GM23248 (cell line): Measurements from ENCODE around the gene CLEC4G.

ENCODE experiments used
- EZH2 ChIP-seq: fragments of 200-600 bp; sonication (generic); IDR thresholded peaks from 2 replicates; pipeline ENCODE4 v1.6.1; 2018; ENCODE audit warnings: antibody characterized with exemption, mild to moderate bottlenecking; ENCODE audit not compliant: insufficient read depth, poor library complexity, severe bottlenecking
- EZH2phosphoT487 ChIP-seq: fragments of 200-600 bp; sonication (generic); IDR thresholded peaks from 2 replicates; pipeline ENCODE4 v1.6.1; 2018; ENCODE audit warnings: antibody characterized with exemption, moderate library complexity, mild to moderate bottlenecking, low read depth; ENCODE audit not compliant: insufficient read depth

- no peak for TF ChIP-seq EZH2
- TF ChIP-seq EZH2phosphoT487: no peak
Measured at GRCh38 chr19:7704280-7705060, 27.4 kb downstream of the CLEC4G start.
